ENCODE data around the gene PEMT. TPM values are rescaled to one million over a fixed set of nuclear protein-coding genes. Genes with fewer than 3 reads are reported as not detected.

Gene PEMT
- total RNA-seq, 1 donor from 2014 or later = 87.2 TPM

- no peak for TF ChIP-seq CTCF (IDR thresholded peaks at IDR 0.05; ENCODE audit: insufficient read depth, low read length, poor library complexity, severe bottlenecking)
- Histone ChIP-seq H3K4me3 (ENCODE audit: low read depth, low read length) (no peak overlapping the region), H3K36me3 (ENCODE audit: control insufficient read depth, insufficient read depth, low read length) (no peaks in the 10 kb centered on the region), H3K27me3 (ENCODE audit: control insufficient read depth, insufficient read depth, low read length) (no peaks in the 10 kb centered on the region)
- no peak for DNase-seq (ENCODE audit: low read depth)
Observed at GRCh38 chr17:17562146-17562511, 29.4 kb downstream of the PEMT start.

- no peak for DNase-seq (ENCODE audit: low read depth)
- TF ChIP-seq CTCF (IDR thresholded peaks at IDR 0.05; ENCODE audit: insufficient read depth, low read length, poor library complexity, severe bottlenecking) = no peak
Observed at GRCh38 chr17:17561408-17562145, 29.9 kb downstream of the PEMT start.

GRCh38 chr17:17560975-17561374, 30.5 kb downstream of the PEMT start:
- Histone ChIP-seq H3K27me3 (ENCODE audit: control insufficient read depth, insufficient read depth, low read length) (no peaks in the 10 kb centered on the region), H3K4me3 (ENCODE audit: low read depth, low read length) (no peak overlapping the region), H3K36me3 (ENCODE audit: control insufficient read depth, insufficient read depth, low read length) (no peaks in the 10 kb centered on the region)
- DNase-seq (ENCODE audit: low read depth) = no peak
- TF ChIP-seq CTCF (IDR thresholded peaks at IDR 0.05; ENCODE audit: insufficient read depth, low read length, poor library complexity, severe bottlenecking) = no peak

More at GRCh38 chr17:17561408-17562145, 29.9 kb downstream of the PEMT start:
- H3K27me3 ChIP-seq (ENCODE audit: control insufficient read depth, insufficient read depth, low read length) = no peaks in the 10 kb centered on the region
- no peak overlapping the region for H3K4me3 ChIP-seq (ENCODE audit: low read depth, low read length)
- no peaks in the 10 kb centered on the region for H3K36me3 ChIP-seq (ENCODE audit: control insufficient read depth, insufficient read depth, low read length)

GRCh38 chr17:17560167-17560566, 31.3 kb downstream of the PEMT start:
- no peak for DNase-seq (ENCODE audit: low read depth)
- H3K27me3 ChIP-seq (ENCODE audit: control insufficient read depth, insufficient read depth, low read length) = no peaks in the 10 kb centered on the region
- TF ChIP-seq CTCF (IDR thresholded peaks at IDR 0.05; ENCODE audit: insufficient read depth, low read length, poor library complexity, severe bottlenecking) = no peak
- no peaks in the 10 kb centered on the region for H3K36me3 ChIP-seq (ENCODE audit: control insufficient read depth, insufficient read depth, low read length)
- no peak overlapping the region for H3K4me3 ChIP-seq (ENCODE audit: low read depth, low read length)

GRCh38 chr17:17559164-17559563, 32.3 kb downstream of the PEMT start:
- TF ChIP-seq CTCF (IDR thresholded peaks at IDR 0.05; ENCODE audit: insufficient read depth, low read length, poor library complexity, severe bottlenecking) = no peak
- no peak overlapping the region for H3K4me3 ChIP-seq (ENCODE audit: low read depth, low read length)
- no peaks in the 10 kb centered on the region for H3K36me3 ChIP-seq (ENCODE audit: control insufficient read depth, insufficient read depth, low read length)
- DNase-seq (ENCODE audit: low read depth) = no peak
- no peaks in the 10 kb centered on the region for H3K27me3 ChIP-seq (ENCODE audit: control insufficient read depth, insufficient read depth, low read length)

GRCh38 chr17:17558431-17558830, 33.1 kb downstream of the PEMT start:
- H3K36me3 ChIP-seq (ENCODE audit: control insufficient read depth, insufficient read depth, low read length) = no peaks in the 10 kb centered on the region
- H3K27me3 ChIP-seq (ENCODE audit: control insufficient read depth, insufficient read depth, low read length) = no peaks in the 10 kb centered on the region
- H3K4me3 ChIP-seq (ENCODE audit: low read depth, low read length) = no peak overlapping the region
- TF ChIP-seq CTCF (IDR thresholded peaks at IDR 0.05; ENCODE audit: insufficient read depth, low read length, poor library complexity, severe bottlenecking) = no peak
- DNase-seq (ENCODE audit: low read depth) = no peak
